ENCODE data around the gene ERP44.

DNA sequence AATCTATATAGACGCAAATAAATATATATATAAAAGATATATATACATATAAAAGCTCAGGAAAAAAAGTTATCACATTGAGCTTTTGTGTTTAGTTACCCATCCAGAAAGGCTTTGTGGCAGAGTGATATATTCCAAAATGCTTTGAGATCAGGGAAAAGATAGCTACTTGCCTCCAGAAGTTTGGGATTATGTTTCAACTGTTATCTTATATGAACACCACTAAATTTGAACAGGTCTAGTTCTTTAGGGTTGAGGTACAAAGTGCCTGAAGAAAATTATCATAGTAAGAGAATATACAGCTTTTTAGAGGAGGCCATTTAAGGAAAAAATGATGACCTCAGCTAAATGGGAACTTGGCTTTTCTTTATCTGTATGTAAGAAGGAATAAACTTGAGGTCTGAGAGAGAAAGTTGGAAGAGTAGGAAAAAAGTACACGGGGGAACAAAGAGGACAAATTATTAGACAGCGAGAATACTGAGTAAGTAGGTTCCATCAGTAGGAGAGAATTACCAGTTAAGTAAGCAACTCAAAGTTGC lies 2.4 kb downstream of the ERP44 start:
- TF ChIP-seq CTCF (IDR thresholded peaks at IDR 0.05) = no peak
- TF ChIP-seq POLR2A (IDR thresholded peaks at IDR 0.05) = no peak
